Measurements from ENCODE around the gene ALAD.
A peak's percentile ranks its signal among the peaks of the same experiment; 100 is the strongest.
"Not testable (repeated sequence)": the region's sequence is repeated elsewhere in the genome, so short reads cannot be mapped to it uniquely, and the experiment has no call there.

ALAD gene

DNA sequence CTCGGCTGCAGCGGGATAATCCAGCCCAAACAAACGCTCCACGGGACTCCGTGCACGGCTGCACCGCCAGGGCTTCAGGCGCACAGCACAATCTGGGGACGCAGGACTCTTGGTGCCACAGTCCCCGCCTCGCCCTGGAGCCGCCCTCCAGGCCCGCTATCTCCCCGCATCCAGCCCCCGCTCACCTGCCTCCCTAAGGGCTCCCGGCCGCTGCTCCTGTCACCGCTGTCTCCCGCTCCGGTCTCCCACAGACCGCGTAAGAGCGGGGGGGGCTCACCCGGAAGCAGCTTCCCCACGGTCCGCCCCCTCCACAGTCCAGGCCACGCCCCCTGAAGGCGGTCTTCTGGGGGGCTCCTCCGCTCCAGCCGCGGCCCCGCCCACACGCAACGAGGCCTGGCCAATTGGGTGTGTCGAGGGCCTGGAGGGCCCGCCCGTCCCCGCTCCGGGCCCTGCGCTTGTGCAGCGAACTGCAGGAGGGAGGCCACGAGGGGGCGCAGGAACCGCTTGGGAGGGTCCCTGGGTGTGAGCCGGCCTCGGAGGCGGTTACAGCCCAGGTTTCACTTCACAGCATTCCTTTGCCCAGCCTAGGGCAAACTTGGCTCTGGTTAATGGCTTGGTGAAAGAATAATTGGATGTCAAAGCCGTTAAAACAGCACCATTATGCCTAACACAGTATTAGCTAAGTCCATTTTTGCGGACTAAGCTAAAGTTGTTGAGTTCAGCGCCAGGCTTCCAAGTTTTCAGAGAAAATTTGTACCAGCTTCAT lies at the start of gene ALAD:
TSS of gene ALAD (minus strand) at position 258 of the 766 bp plus-strand sequence. CDS start 7,725 bp downstream, outside the sequence.
- TF ChIP-seq, protein P1, sequence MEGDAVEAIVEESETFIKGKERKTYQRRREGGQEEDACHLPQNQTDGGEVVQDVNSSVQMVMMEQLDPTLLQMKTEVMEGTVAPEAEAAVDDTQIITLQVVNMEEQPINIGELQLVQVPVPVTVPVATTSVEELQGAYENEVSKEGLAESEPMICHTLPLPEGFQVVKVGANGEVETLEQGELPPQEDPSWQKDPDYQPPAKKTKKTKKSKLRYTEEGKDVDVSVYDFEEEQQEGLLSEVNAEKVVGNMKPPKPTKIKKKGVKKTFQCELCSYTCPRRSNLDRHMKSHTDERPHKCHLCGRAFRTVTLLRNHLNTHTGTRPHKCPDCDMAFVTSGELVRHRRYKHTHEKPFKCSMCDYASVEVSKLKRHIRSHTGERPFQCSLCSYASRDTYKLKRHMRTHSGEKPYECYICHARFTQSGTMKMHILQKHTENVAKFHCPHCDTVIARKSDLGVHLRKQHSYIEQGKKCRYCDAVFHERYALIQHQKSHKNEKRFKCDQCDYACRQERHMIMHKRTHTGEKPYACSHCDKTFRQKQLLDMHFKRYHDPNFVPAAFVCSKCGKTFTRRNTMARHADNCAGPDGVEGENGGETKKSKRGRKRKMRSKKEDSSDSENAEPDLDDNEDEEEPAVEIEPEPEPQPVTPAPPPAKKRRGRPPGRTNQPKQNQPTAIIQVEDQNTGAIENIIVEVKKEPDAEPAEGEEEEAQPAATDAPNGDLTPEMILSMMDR (IDR thresholded peaks at IDR 0.05; ENCODE audit: insufficient read depth, low read length, poor library complexity, severe bottlenecking): peak; percentile 97
- Histone ChIP-seq H3K36me3 (ENCODE audit: control insufficient read depth, insufficient read depth, low read length) (no peaks in the 10 kb centered on the region), H3K27me3 (replicated peaks; ENCODE audit: control insufficient read depth, insufficient read depth, low read length) (no peaks in the 10 kb centered on the region), H3K4me3 (replicated peaks; ENCODE audit: low read depth, low read length) (peak within 1 kb of the TSS; percentile 92)
- DNase-seq (ENCODE audit: extremely low read depth, insufficient read length): peak; percentile 98

DNA sequence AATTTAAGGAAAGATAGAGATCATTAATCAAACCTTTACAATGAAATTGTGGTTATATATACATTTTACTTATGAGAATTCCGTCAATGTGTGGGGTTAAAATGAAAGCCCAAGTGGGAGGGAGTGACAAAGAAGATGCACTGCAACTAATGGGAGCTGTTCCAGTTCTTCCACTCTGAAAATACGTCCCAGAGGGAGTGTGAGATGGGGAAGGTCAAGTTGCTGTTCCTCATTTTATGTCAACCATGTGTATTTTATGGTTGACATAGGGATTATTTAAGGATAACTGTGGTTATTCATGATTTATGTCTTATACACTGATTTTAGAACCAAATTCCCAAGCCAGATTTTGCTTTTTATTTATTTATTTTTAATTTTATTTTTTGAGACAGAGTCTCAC lies 48.3 kb upstream of the ALAD start:
- TF ChIP-seq, protein P1 (IDR thresholded peaks at IDR 0.05; ENCODE audit: insufficient read depth, low read length, poor library complexity, severe bottlenecking): no peak
- Histone ChIP-seq H3K27me3 (replicated peaks; ENCODE audit: control insufficient read depth, insufficient read depth, low read length) (no peaks in the 10 kb centered on the region), H3K4me3 (replicated peaks; ENCODE audit: low read depth, low read length) (no peak overlapping the region), H3K36me3 (ENCODE audit: control insufficient read depth, insufficient read depth, low read length) (no peaks in the 10 kb centered on the region)
- DNase-seq (ENCODE audit: extremely low read depth, insufficient read length): no peak

GRCh38 chr9:113446323-113446740 lies 45.2 kb upstream of the ALAD start:
- no peak for DNase-seq (ENCODE audit: extremely low read depth, insufficient read length)
- Histone ChIP-seq H3K27me3 (replicated peaks; ENCODE audit: control insufficient read depth, insufficient read depth, low read length) (no peaks in the 10 kb centered on the region), H3K36me3 (ENCODE audit: control insufficient read depth, insufficient read depth, low read length) (no peaks in the 10 kb centered on the region), H3K4me3 (replicated peaks; ENCODE audit: low read depth, low read length) (no peak overlapping the region)
- TF ChIP-seq, protein P1 (IDR thresholded peaks at IDR 0.05; ENCODE audit: insufficient read depth, low read length, poor library complexity, severe bottlenecking): peak; percentile 43

DNA sequence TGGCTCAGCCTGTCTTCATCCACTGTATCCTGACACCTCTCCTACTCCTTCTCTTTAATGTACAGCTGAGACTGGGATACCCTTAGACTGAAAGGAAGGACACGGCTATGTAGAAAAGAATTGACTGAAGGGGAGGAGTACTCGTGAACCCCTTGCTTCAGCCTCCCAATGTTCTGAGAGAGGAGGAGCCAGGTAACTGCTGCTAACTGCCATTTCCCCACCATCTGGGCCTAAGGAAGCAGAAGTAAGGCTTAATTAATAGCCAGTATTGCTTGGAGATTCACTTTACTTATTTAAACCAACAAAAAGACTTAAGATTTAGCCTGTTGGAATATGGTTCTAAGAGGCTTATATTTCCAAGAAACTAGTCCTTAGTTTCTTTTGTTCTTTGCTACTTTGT lies 43.7 kb upstream of the ALAD start:
- no peaks in the 10 kb centered on the region for H3K27me3 ChIP-seq (replicated peaks; ENCODE audit: control insufficient read depth, insufficient read depth, low read length)
- H3K4me3 ChIP-seq (replicated peaks; ENCODE audit: low read depth, low read length): no peak overlapping the region
- TF ChIP-seq, protein P1 (IDR thresholded peaks at IDR 0.05; ENCODE audit: insufficient read depth, low read length, poor library complexity, severe bottlenecking): no peak
- DNase-seq (ENCODE audit: extremely low read depth, insufficient read length): no peak
- no peaks in the 10 kb centered on the region for H3K36me3 ChIP-seq (ENCODE audit: control insufficient read depth, insufficient read depth, low read length)

- not testable (repeated sequence) for H3K27me3 ChIP-seq (replicated peaks; ENCODE audit: control insufficient read depth, insufficient read depth, low read length); H3K4me3 ChIP-seq (replicated peaks; ENCODE audit: low read depth, low read length); DNase-seq (ENCODE audit: extremely low read depth, insufficient read length); H3K36me3 ChIP-seq (ENCODE audit: control insufficient read depth, insufficient read depth, low read length)
Observed at GRCh38 chr9:113437716-113438115, 36.6 kb upstream of the ALAD start.

GRCh38 chr9:113436728-113437515 lies 35.8 kb upstream of the ALAD start:
- DNase-seq (ENCODE audit: extremely low read depth, insufficient read length): no peak
- no peaks in the 10 kb centered on the region for H3K36me3 ChIP-seq (ENCODE audit: control insufficient read depth, insufficient read depth, low read length)

More at GRCh38 chr9:113436728-113437515, 35.8 kb upstream of the ALAD start:
- TF ChIP-seq, protein P1 (IDR thresholded peaks at IDR 0.05; ENCODE audit: insufficient read depth, low read length, poor library complexity, severe bottlenecking): no peak
- Histone ChIP-seq H3K27me3 (replicated peaks; ENCODE audit: control insufficient read depth, insufficient read depth, low read length) (no peaks in the 10 kb centered on the region), H3K4me3 (replicated peaks; ENCODE audit: low read depth, low read length) (no peak overlapping the region)
